ENCODE data around the gene WDR77.

WDR77 gene

GRCh38 chr1:111446967-111447892 lies 1.8 kb downstream of the WDR77 start:
- H3K4me1 ChIP-seq (ENCODE audit: insufficient read depth, low read length, poor library complexity, severe bottlenecking), result peaks cover 65% of the 10 kb centered on the region
- no peak for TF ChIP-seq EZH2phosphoT487 (IDR thresholded peaks at IDR 0.05; ENCODE audit: borderline replicate concordance)
- no peaks in the 10 kb centered on the region for H3K27me3 ChIP-seq (ENCODE audit: insufficient read depth, low read length, poor library complexity, severe bottlenecking)
- no peaks in the 10 kb centered on the region for H3F3A ChIP-seq (ENCODE audit: low read depth)
- peak overlapping the region; percentile 84 for H3K4me2 ChIP-seq (ENCODE audit: low read depth, low read length, poor library complexity, severe bottlenecking)
- peak overlapping the region; percentile 82 for H3K9ac ChIP-seq (ENCODE audit: low read depth, low read length, poor library complexity, severe bottlenecking)
- no peaks in the 10 kb centered on the region for H3K9me3 ChIP-seq (ENCODE audit: insufficient read depth, low read depth, low read length)
- H3K9me2 ChIP-seq (replicated peaks; ENCODE audit: low read depth, low read length), result no peaks in the 10 kb centered on the region
- peaks cover 14% of the 10 kb centered on the region for H4K20me1 ChIP-seq (ENCODE audit: insufficient read depth, low read length, poor library complexity, severe bottlenecking)
- peak overlapping the region; percentile 81 for H3K4me3 ChIP-seq (ENCODE audit: low read length, poor library complexity, severe bottlenecking)
- H3K36me3 ChIP-seq (ENCODE audit: insufficient read depth, low read length), result peaks cover 19% of the 10 kb centered on the region; the same call in 1 of the 2 replicates
- no peak overlapping the region for H2AFZ ChIP-seq (ENCODE audit: low read length)
- peaks cover 66% of the 10 kb centered on the region for H3K79me2 ChIP-seq (ENCODE audit: insufficient read depth, low read length)

DNA sequence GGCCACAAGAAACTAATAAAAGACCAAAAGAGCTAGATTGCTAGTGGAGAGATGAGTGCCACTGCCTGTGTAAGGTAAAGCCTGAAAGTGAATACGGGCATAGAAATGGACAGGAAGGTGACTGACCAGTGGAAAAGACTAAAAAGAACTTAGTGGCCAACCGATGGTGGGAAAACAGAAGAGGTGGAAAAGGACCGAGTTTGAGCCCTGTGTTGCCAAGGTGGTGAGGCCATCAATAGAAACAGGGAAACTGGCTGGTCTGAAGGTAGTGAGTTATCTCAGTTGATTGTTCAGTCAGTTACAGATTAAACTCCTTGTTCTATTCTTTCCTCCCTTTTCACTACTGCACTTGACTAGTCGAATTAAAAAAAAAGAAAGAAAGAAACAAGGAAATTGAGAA lies 2.5 kb downstream of the WDR77 start:
- H4K20me1 ChIP-seq (ENCODE audit: insufficient read depth, low read length, poor library complexity, severe bottlenecking), result peaks cover 14% of the 10 kb centered on the region
- H3K9me3 ChIP-seq (ENCODE audit: insufficient read depth, low read depth, low read length), result no peaks in the 10 kb centered on the region
- no peaks in the 10 kb centered on the region for H3K9me2 ChIP-seq (replicated peaks; ENCODE audit: low read depth, low read length)
- H3K79me2 ChIP-seq (ENCODE audit: insufficient read depth, low read length), result peaks cover 59% of the 10 kb centered on the region
- no peak overlapping the region for H2AFZ ChIP-seq (ENCODE audit: low read length)
- H3K36me3 ChIP-seq (ENCODE audit: insufficient read depth, low read length), result peaks cover 25% of the 10 kb centered on the region; the same call in 1 of the 2 replicates
- peak overlapping the region; percentile 81 for H3K4me3 ChIP-seq (ENCODE audit: low read length, poor library complexity, severe bottlenecking)
- H3K4me1 ChIP-seq (ENCODE audit: insufficient read depth, low read length, poor library complexity, severe bottlenecking), result peaks cover 60% of the 10 kb centered on the region
- H3K4me2 ChIP-seq (ENCODE audit: low read depth, low read length, poor library complexity, severe bottlenecking), result peak overlapping the region; percentile 84
- H3K9ac ChIP-seq (ENCODE audit: low read depth, low read length, poor library complexity, severe bottlenecking), result peak overlapping the region; percentile 82
- H3K27me3 ChIP-seq (ENCODE audit: insufficient read depth, low read length, poor library complexity, severe bottlenecking), result no peaks in the 10 kb centered on the region
- no peak for TF ChIP-seq EZH2phosphoT487 (IDR thresholded peaks at IDR 0.05; ENCODE audit: borderline replicate concordance)
- no peak for TF ChIP-seq CTCF (conservative IDR thresholded peaks at IDR 0.05; ENCODE audit: low read length)
- H3F3A ChIP-seq (ENCODE audit: low read depth), result no peaks in the 10 kb centered on the region

- H2AFZ ChIP-seq (ENCODE audit: low read length), result no peak overlapping the region
- TF ChIP-seq CTCF (conservative IDR thresholded peaks at IDR 0.05; ENCODE audit: low read length) (no peak), EZH2phosphoT487 (IDR thresholded peaks at IDR 0.05; ENCODE audit: borderline replicate concordance) (no peak)
- no peak overlapping the region for H3K4me2 ChIP-seq (ENCODE audit: low read depth, low read length, poor library complexity, severe bottlenecking)
- H3K79me2 ChIP-seq (ENCODE audit: insufficient read depth, low read length), result peaks cover 36% of the 10 kb centered on the region
- no peak overlapping the region for H3K4me3 ChIP-seq (ENCODE audit: low read length, poor library complexity, severe bottlenecking)
- H3K9me2 ChIP-seq (replicated peaks; ENCODE audit: low read depth, low read length), result no peaks in the 10 kb centered on the region
- peaks cover 47% of the 10 kb centered on the region; the same call in 1 of the 2 replicates for H3K36me3 ChIP-seq (ENCODE audit: insufficient read depth, low read length)
- H3K9me3 ChIP-seq (ENCODE audit: insufficient read depth, low read depth, low read length), result no peaks in the 10 kb centered on the region
- peaks cover 7% of the 10 kb centered on the region for H4K20me1 ChIP-seq (ENCODE audit: insufficient read depth, low read length, poor library complexity, severe bottlenecking)
- peak overlapping the region; percentile 34 for H3K9ac ChIP-seq (ENCODE audit: low read depth, low read length, poor library complexity, severe bottlenecking)
- H3F3A ChIP-seq (ENCODE audit: low read depth), result no peaks in the 10 kb centered on the region
- H3K4me1 ChIP-seq (ENCODE audit: insufficient read depth, low read length, poor library complexity, severe bottlenecking), result peaks cover 42% of the 10 kb centered on the region
- H3K27me3 ChIP-seq (ENCODE audit: insufficient read depth, low read length, poor library complexity, severe bottlenecking), result no peaks in the 10 kb centered on the region
Measured at GRCh38 chr1:111444031-111444430, 5.0 kb downstream of the WDR77 start.
